Measurements from ENCODE around the gene PLCL1.
"Not testable (repeated sequence)": the region's sequence is repeated elsewhere in the genome, so short reads cannot be mapped to it uniquely, and the experiment has no call there.

PLCL1 gene

GRCh38 chr2:197810491-197810890 lies 6.1 kb downstream of the PLCL1 start:
- DNase-seq, result no peak

GRCh38 chr2:197813093-197813787 lies 8.8 kb downstream of the PLCL1 start:
- no peak for DNase-seq

GRCh38 chr2:197814526-197814925 lies 10.1 kb downstream of the PLCL1 start:
- no peak for DNase-seq

- no peak for DNase-seq
These were observed 17.3 kb downstream of the PLCL1 start for GRCh38 chr2:197821550-197822289.

GRCh38 chr2:197822333-197822732 lies 17.9 kb downstream of the PLCL1 start:
- no peak for DNase-seq

GRCh38 chr2:197827618-197828017 lies 23.2 kb downstream of the PLCL1 start:
- no peak for DNase-seq

GRCh38 chr2:197828464-197829135 lies 24.2 kb downstream of the PLCL1 start:
- no peak for DNase-seq

- DNase-seq, result not testable (repeated sequence)
These were observed 30.4 kb downstream of the PLCL1 start for GRCh38 chr2:197834771-197835170.

- no peak for DNase-seq
These were observed 30.9 kb downstream of the PLCL1 start for GRCh38 chr2:197835293-197835692.

GRCh38 chr2:197838036-197838435 lies 33.6 kb downstream of the PLCL1 start:
- DNase-seq, result no peak

GRCh38 chr2:197838579-197838978 lies 34.2 kb downstream of the PLCL1 start:
- DNase-seq, result no peak

GRCh38 chr2:197839327-197839726 lies 34.9 kb downstream of the PLCL1 start:
- DNase-seq, result no peak

- DNase-seq, result no peak
These were observed 35.5 kb downstream of the PLCL1 start for GRCh38 chr2:197839856-197840255.

- no peak for DNase-seq
These were observed 41.7 kb downstream of the PLCL1 start for GRCh38 chr2:197846128-197846527.

- no peak for DNase-seq
These were observed 42.4 kb downstream of the PLCL1 start for GRCh38 chr2:197846777-197847176.

GRCh38 chr2:197847651-197848401 lies 43.4 kb downstream of the PLCL1 start:
- no peak for DNase-seq

GRCh38 chr2:197848602-197849001 lies 44.2 kb downstream of the PLCL1 start:
- no peak for DNase-seq

GRCh38 chr2:197850882-197851450 lies 46.6 kb downstream of the PLCL1 start:
- DNase-seq, result no peak

GRCh38 chr2:197851451-197851850 lies 47.1 kb downstream of the PLCL1 start:
- DNase-seq, result no peak

- DNase-seq, result no peak
These were observed 47.7 kb downstream of the PLCL1 start for GRCh38 chr2:197852108-197852507.

GRCh38 chr2:197853549-197853948 lies 49.2 kb downstream of the PLCL1 start:
- no peak for DNase-seq

GRCh38 chr2:197857476-197858107 lies 53.2 kb downstream of the PLCL1 start:
- no peak for DNase-seq

All from activated gamma-delta T cell (primary cell).